Measurements from ENCODE around the gene IVD. TPM values are rescaled to one million over a fixed set of nuclear protein-coding genes. Genes with fewer than 3 reads are reported as not detected.

IVD gene
- total and polyA plus RNA-seq, 10 donors: 25.1 to 93.9 (median 59.6) TPM

- Histone ChIP-seq H3K27me3 (replicated peaks in 1 of 7) (peaks cover 0 to 69% (median 28%) of the 10 kb centered on the region in 7 donors), H3K27ac (no peak overlapping the region), H3K36me3 (no peaks in the 10 kb centered on the region), H3K4me3 (no peak overlapping the region), H3K9me3 (no peaks in the 10 kb centered on the region), H3K4me1 (peaks cover 27 to 76% (median 57%) of the 10 kb centered on the region in 6 donors)
- intact Hi-C loops (cut with DNase I; ENCODE audit: low total_unique reads): no loop called here
- WGBS, 5 donors: 51 to 72% (median 61%) methylated on average over 12 of the region's 12 CpGs
- TF ChIP-seq POLR2A (IDR thresholded peaks at IDR 0.05) (no peak), POLR2AphosphoS5 (IDR thresholded peaks at IDR 0.05) (no peak), CTCF (IDR thresholded peaks at IDR 0.05 in 8 of 11, conservative IDR thresholded peaks at IDR 0.05 in 3 of 11) (no peak)
- no peak for DNase-seq
These were observed 33.1 kb downstream of the IVD start for GRCh38 chr15:40438712-40439111.

- H3K4me1 ChIP-seq: peaks cover 27 to 84% (median 62%) of the 10 kb centered on the region in 6 donors
These were observed 33.9 kb downstream of the IVD start for GRCh38 chr15:40439461-40439959.

GRCh38 chr15:40439960-40440742, 34.6 kb downstream of the IVD start:
- intact Hi-C loops (cut with DNase I; ENCODE audit: low total_unique reads): no loop called here
- TF ChIP-seq CTCF (IDR thresholded peaks at IDR 0.05 in 8 of 11, conservative IDR thresholded peaks at IDR 0.05 in 3 of 11) (peak in 2 of 11 experiments; percentile 6 to 12), POLR2AphosphoS5 (IDR thresholded peaks at IDR 0.05) (no peak), POLR2A (IDR thresholded peaks at IDR 0.05) (no peak)
- peak; percentile 85 for DNase-seq
- H3K9me3 ChIP-seq: no peaks in the 10 kb centered on the region
- H3K4me3 ChIP-seq: peak overlapping the region; percentile 32 to 97 (median 68)
- H3K4me1 ChIP-seq: peaks cover 27 to 90% (median 65%) of the 10 kb centered on the region in 6 donors
- H3K27me3 ChIP-seq (replicated peaks in 1 of 7): peaks cover 0 to 63% (median 27%) of the 10 kb centered on the region in 7 donors
- no peaks in the 10 kb centered on the region for H3K36me3 ChIP-seq
- WGBS, 5 donors: 0 to 2% (median 1%) methylated on average over 35 of the region's 35 CpGs
- peak overlapping the region in 4 of 8 donors; percentile 49 to 87 (median 82) for H3K27ac ChIP-seq

More at GRCh38 chr15:40439461-40439959, 33.9 kb downstream of the IVD start:
- Histone ChIP-seq H3K9me3 (no peaks in the 10 kb centered on the region), H3K27me3 (replicated peaks in 1 of 7) (peaks cover 0 to 69% (median 28%) of the 10 kb centered on the region in 7 donors), H3K36me3 (no peaks in the 10 kb centered on the region), H3K4me3 (peak overlapping the region in 7 of 8 donors; percentile 35 to 97 (median 90)), H3K27ac (peak overlapping the region in 4 of 8 donors; percentile 49 to 87 (median 82))
- no peak for TF ChIP-seq CTCF (IDR thresholded peaks at IDR 0.05 in 8 of 11, conservative IDR thresholded peaks at IDR 0.05 in 3 of 11)
- no peak for TF ChIP-seq POLR2A (IDR thresholded peaks at IDR 0.05)
- no peak for TF ChIP-seq POLR2AphosphoS5 (IDR thresholded peaks at IDR 0.05)
- intact Hi-C loops (cut with DNase I; ENCODE audit: low total_unique reads): no loop called here
- WGBS, 5 donors: 7 to 19% (median 13%) methylated on average over 14 to 15 of the region's 15 CpGs
- DNase-seq: no peak

Measured in spleen (tissue), 11 donors.